Prostate gland (tissue), 2 donors: Measurements from ENCODE around the gene VMA21.

Experiments used
- POLR2A ChIP-seq: fragments of 450-650 bp; IDR thresholded peaks from one replicate; pipeline ENCODE4 v1.6.1; 2016; ENCODE audit warnings: antibody characterized with exemption, mild to moderate bottlenecking
- POLR2AphosphoS5 ChIP-seq: sonication (generic); formaldehyde crosslinking; IDR thresholded peaks from one replicate; pipeline ENCODE4 v1.6.1; 2017; ENCODE audit warnings: antibody characterized with exemption
- TF ChIP-seq, protein P1 (sequence below), 4 experiments: fragments of 200-600 bp in 2 of 4; fragments of 450-650 bp in 2 of 4; sonication (generic) in 2 of 4; IDR thresholded peaks; 1 replicate in 3 of 4; 2 replicates in 1 of 4; pipeline ENCODE4 v1.5.1; 2016 to 2019; ENCODE audit warnings: antibody characterized with exemption in 4 of 4, mild to moderate bottlenecking in 2 of 4, moderate library complexity in 2 of 4

DNA sequence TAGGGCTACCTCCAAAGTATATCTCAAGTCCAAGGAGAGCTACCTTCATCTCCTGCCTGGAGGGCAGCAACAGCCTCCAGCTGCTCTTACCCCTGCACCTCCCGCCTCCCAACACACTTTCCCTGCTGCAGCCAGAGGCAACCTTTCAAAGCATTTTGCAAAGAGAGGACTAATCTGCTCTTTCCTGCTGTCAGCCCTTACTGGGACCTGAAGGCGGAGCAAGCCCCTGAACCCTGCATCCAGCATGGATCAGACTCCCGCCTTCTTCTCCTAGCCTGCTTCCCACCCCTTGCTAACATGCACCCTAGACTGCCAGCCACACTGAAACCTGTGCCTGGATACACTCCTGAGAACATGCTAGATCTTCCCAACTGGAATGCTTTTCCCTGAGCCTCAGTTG is 37.7 kb upstream of the VMA21 start:
- TF ChIP-seq, protein P1, sequence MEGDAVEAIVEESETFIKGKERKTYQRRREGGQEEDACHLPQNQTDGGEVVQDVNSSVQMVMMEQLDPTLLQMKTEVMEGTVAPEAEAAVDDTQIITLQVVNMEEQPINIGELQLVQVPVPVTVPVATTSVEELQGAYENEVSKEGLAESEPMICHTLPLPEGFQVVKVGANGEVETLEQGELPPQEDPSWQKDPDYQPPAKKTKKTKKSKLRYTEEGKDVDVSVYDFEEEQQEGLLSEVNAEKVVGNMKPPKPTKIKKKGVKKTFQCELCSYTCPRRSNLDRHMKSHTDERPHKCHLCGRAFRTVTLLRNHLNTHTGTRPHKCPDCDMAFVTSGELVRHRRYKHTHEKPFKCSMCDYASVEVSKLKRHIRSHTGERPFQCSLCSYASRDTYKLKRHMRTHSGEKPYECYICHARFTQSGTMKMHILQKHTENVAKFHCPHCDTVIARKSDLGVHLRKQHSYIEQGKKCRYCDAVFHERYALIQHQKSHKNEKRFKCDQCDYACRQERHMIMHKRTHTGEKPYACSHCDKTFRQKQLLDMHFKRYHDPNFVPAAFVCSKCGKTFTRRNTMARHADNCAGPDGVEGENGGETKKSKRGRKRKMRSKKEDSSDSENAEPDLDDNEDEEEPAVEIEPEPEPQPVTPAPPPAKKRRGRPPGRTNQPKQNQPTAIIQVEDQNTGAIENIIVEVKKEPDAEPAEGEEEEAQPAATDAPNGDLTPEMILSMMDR (IDR thresholded peaks at IDR 0.05), result no peak
- TF ChIP-seq POLR2A, result no peak
- TF ChIP-seq POLR2AphosphoS5, result no peak
